GM10266 (cell line): ENCODE data around the gene CCDC136.
A peak's percentile ranks its signal among the peaks of the same experiment; 100 is the strongest.

Source experiments
- DNase-seq: peaks from one replicate; pipeline ENCODE4 v3.0.0; 2012; ENCODE audit errors: extremely low spot score
- CTCF ChIP-seq: IDR thresholded peaks from 2 replicates; pipeline ENCODE4 v1.5.1; 2012; ENCODE audit warnings: mild to moderate bottlenecking, low read depth; ENCODE audit not compliant: control insufficient read depth, insufficient read depth; ENCODE audit errors: missing control alignments

Gene CCDC136

GRCh38 chr7:128859232-128860157 lies 67.7 kb downstream of the CCDC136 start:
- DNase-seq: no peak
- TF ChIP-seq CTCF: no peak

GRCh38 chr7:128860158-128861073 lies 68.6 kb downstream of the CCDC136 start:
- peak; percentile 26 for TF ChIP-seq CTCF
- DNase-seq: no peak

- no peak for DNase-seq
- TF ChIP-seq CTCF: no peak
Observed at GRCh38 chr7:128861957-128862570, 70.3 kb downstream of the CCDC136 start.

DNA sequence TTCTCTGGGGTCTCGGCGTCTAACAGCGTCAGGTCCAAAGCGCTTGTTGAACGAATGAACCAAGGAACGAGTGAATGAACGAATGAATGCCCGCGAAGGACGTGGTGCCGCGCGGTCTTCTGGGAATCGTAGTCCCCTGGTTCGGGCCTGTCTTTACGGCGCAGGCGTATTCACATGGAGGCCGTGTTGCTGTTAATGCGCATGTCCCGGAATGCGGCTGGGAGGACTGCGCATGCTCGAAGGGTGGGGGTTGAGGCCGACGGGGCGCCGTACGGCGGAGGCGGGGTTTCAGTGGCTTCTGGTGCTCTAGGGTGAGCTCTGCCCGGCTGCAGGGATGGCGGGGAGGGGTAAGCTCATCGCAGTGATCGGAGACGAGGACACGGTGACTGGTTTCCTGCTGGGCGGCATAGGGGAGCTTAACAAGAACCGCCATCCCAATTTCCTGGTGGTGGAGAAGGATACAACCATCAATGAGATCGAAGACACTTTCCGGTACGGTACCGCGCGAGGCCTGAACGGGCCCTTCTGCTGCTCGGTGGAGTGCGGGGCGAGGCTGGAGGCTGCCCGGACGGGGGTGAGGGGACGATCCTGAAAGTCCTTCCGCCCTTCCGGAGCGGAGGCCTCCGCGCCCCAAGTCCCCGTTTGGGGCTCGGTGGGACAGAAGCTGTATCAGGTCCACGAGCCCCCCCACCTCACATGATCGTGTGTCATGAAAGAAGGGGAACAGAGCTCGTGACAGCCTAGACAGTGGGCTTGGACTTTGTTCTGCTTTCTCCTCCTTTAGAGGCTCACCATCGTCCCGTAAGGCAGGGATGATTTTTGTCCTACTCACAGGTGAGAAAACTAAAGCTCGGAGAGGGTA lies 71.0 kb downstream of the CCDC136 start, which contains the start of gene ATP6V1F:
Gene ATP6V1F, plus strand, starts transcription at position 286 of the 862 bp plus-strand sequence. Its CDS starts 49 bp downstream, at position 335.
- DNase-seq: peak; percentile 99
- TF ChIP-seq CTCF: no peak

GRCh38 chr7:128863433-128863989 lies 71.7 kb downstream of the CCDC136 start:
- peak; percentile 53 for TF ChIP-seq CTCF
- peak; percentile 74 for DNase-seq

- no peak for TF ChIP-seq CTCF
- DNase-seq: no peak
Observed at GRCh38 chr7:128865303-128865702, 73.5 kb downstream of the CCDC136 start.
